Transverse colon (tissue), 4 donors: ENCODE results near the gene VSX1.

Source experiments
- CTCF ChIP-seq, 5 experiments: fragments of 200-600 bp in 3 of 5; fragments of 450-650 bp in 2 of 5; sonication (generic) in 3 of 5; IDR thresholded peaks; 1 replicate in 2 of 5; 2 replicates in 3 of 5; pipeline ENCODE4 v1.5.1; 2016 to 2017; ENCODE audit warnings: antibody characterized with exemption in 5 of 5, inconsistent platforms in 3 of 5, mild to moderate bottlenecking in 2 of 5, moderate library complexity in 1 of 5
- POLR2AphosphoS5 ChIP-seq, 3 donors: sonication (generic); formaldehyde crosslinking; IDR thresholded peaks; one replicate each; pipeline ENCODE4 v1.6.1; 2016; ENCODE audit warnings: antibody characterized with exemption in 3 of 3

GRCh38 chr20:25053255-25054031 lies 28.5 kb downstream of the VSX1 start:
- TF ChIP-seq POLR2AphosphoS5 (IDR thresholded peaks at IDR 0.05) (peak in 2 of 3 donors; percentile 37 to 47), CTCF (IDR thresholded peaks at IDR 0.05) (no peak)
